Tibial nerve (tissue), 4 donors: ENCODE data around the gene ZNF496. TPM values are rescaled to one million over a fixed set of nuclear protein-coding genes. Genes with fewer than 3 reads are reported as not detected.

Source experiments
- DNase-seq, 2 donors: peaks; one replicate each; pipeline ENCODE4 v3.0.0-alpha.2; 2019; ENCODE audit warnings: low spot score in 2 of 2
- H3K27ac ChIP-seq, 4 donors: fragments of 200-600 bp; sonication (generic) in 3 of 4; one replicate each; pipeline ENCODE4 v1.5.1; 2017 to 2019; ENCODE audit warnings: mild to moderate bottlenecking in 1 of 4
- H3K27me3 ChIP-seq, 2 donors: fragments of 200-600 bp; sonication (generic) in 1 of 2; one replicate each; pipeline versions ENCODE4 v1.5.1 to v1.6.0; 2017 to 2019
- H3K36me3 ChIP-seq, 3 donors: fragments of 200-600 bp; sonication (generic); one replicate each; pipeline ENCODE4 v1.5.1; 2018 to 2019
- H3K4me1 ChIP-seq, 4 donors: fragments of 200-600 bp; sonication (generic) in 3 of 4; one replicate each; pipeline ENCODE4 v1.5.1; 2017 to 2019
- H3K4me3 ChIP-seq, 4 donors: fragments of 200-600 bp; sonication (generic) in 3 of 4; one replicate each; pipeline ENCODE4 v1.5.1; 2017 to 2019; ENCODE audit warnings: mild to moderate bottlenecking in 1 of 4, moderate library complexity in 1 of 4
- H3K9me3 ChIP-seq, 4 donors: fragments of 200-600 bp; sonication (generic) in 3 of 4; one replicate each; pipeline ENCODE4 v1.5.1; 2017 to 2019
- EP300 ChIP-seq, 2 donors: sonication (generic); formaldehyde crosslinking; IDR thresholded peaks; one replicate each; pipeline ENCODE4 v1.6.1; 2017; ENCODE audit warnings: antibody characterized with exemption in 2 of 2, mild to moderate bottlenecking in 1 of 2
- POLR2A ChIP-seq, 2 donors: fragments of 450-650 bp; IDR thresholded peaks; one replicate each; pipeline ENCODE4 v1.6.1; 2017; ENCODE audit warnings: antibody characterized with exemption in 2 of 2, mild to moderate bottlenecking in 2 of 2, moderate library complexity in 2 of 2
- WGBS, 2 donors: methylation state at CpG; one replicate each; pipeline ENCODE4 v1.1.5; 2018; 5-methylcytosine and 5-hydroxymethylcytosine counted together
- total RNA-seq, 4 donors: library from RNA; depleted of rRNA; stranded (reverse); fragments of >200 nt; gene quantifications; one replicate each; pipeline ENCODE4 v1.1.0, GENCODE V29; 2016
- TF ChIP-seq, protein P1 (sequence below), 5 experiments: fragments of 200-600 bp in 3 of 5; fragments of 450-650 bp in 2 of 5; sonication (generic) in 3 of 5; IDR thresholded peaks; one replicate each; pipeline ENCODE4 v1.5.1; 2016 to 2019; ENCODE audit warnings: antibody characterized with exemption in 5 of 5, mild to moderate bottlenecking in 3 of 5, moderate library complexity in 2 of 5

Gene ZNF496
- total RNA-seq, 4 donors from 2014 or later = 37.5 to 60.6 (median 51.6) TPM

DNA sequence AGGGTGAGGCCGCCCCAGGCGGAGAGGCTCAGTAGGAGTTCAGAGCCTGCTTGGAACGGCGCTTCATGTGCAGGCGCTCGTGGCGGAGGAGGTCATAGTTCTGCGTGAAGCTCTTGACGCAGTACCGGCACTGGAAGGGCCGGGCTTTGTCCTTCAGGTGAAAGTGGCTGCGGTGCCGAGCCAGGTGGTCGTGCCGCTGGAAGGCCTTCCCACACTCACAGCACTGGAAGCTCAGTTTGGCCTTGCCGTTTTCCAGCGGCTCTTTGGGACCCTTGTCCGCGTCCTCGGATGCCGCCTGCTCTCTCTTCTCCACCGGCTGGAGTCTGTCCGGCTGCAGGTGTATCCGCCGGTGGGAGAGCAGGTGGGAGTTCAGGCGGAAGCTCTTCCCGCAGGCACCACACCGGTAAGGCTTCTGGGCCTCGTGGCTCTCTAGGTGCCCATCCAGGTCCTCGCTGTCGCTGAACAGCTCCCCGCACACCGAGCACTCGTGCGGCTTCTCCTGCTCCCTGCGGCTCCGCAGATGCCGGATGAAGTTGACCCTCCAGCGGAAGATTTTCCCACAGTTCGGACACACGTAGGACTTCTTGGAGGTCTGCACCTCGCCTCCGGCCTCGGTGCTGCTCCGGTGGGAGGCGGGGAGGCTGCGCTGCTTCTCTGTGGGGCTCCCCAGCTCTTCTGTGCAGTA, 31.0 kb downstream of the ZNF496 start:
- DNase-seq = no peak
- Histone ChIP-seq H3K27me3 (no peaks in the 10 kb centered on the region), H3K9me3 (peaks cover 0 to 5% (median 0%) of the 10 kb centered on the region in 4 donors), H3K27ac (no peak overlapping the region), H3K4me3 (no peak overlapping the region), H3K36me3 (peaks cover 0 to 81% (median 8%) of the 10 kb centered on the region in 3 donors), H3K4me1 (no peaks in the 10 kb centered on the region)
- TF ChIP-seq, protein P1, sequence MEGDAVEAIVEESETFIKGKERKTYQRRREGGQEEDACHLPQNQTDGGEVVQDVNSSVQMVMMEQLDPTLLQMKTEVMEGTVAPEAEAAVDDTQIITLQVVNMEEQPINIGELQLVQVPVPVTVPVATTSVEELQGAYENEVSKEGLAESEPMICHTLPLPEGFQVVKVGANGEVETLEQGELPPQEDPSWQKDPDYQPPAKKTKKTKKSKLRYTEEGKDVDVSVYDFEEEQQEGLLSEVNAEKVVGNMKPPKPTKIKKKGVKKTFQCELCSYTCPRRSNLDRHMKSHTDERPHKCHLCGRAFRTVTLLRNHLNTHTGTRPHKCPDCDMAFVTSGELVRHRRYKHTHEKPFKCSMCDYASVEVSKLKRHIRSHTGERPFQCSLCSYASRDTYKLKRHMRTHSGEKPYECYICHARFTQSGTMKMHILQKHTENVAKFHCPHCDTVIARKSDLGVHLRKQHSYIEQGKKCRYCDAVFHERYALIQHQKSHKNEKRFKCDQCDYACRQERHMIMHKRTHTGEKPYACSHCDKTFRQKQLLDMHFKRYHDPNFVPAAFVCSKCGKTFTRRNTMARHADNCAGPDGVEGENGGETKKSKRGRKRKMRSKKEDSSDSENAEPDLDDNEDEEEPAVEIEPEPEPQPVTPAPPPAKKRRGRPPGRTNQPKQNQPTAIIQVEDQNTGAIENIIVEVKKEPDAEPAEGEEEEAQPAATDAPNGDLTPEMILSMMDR (IDR thresholded peaks at IDR 0.05) = no peak
- TF ChIP-seq POLR2A (IDR thresholded peaks at IDR 0.05) (no peak), EP300 (IDR thresholded peaks at IDR 0.05) (no peak)
- 96 to 98% methylated on average over 46 to 47 of the region's 47 CpGs for WGBS, 2 donors

GRCh38 chr1:247299723-247300381, 31.8 kb downstream of the ZNF496 start:
- 91 to 93% methylated on average over 12 of the region's 12 CpGs for WGBS, 2 donors
- H3K4me1 ChIP-seq = no peaks in the 10 kb centered on the region
- TF ChIP-seq POLR2A (IDR thresholded peaks at IDR 0.05) (no peak), EP300 (IDR thresholded peaks at IDR 0.05) (no peak)
- TF ChIP-seq, protein P1 (IDR thresholded peaks at IDR 0.05) = no peak
- peaks cover 0 to 73% (median 8%) of the 10 kb centered on the region in 3 donors for H3K36me3 ChIP-seq
- peaks cover 0 to 5% (median 0%) of the 10 kb centered on the region in 4 donors for H3K9me3 ChIP-seq
- no peak overlapping the region for H3K27ac ChIP-seq
- no peaks in the 10 kb centered on the region for H3K27me3 ChIP-seq
- no peak for DNase-seq
- H3K4me3 ChIP-seq = no peak overlapping the region

DNA sequence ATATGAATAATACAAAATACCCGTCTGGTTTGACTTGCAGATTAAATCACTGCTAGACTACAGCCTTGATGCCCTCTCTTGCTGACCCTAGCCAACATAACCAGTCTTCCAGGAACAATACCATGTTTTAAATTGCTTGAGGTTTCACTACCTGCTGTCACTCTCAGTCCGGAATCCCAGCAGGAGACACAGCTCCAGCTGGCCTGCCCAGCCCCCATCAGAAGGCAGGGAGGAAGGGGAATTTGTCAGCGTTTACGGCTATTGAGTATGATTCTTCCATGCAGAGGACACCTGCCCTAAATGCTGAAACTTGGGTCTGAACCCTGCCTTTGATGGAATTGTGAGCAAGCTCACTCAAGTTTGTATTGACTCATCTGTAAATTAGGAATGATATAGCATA, 33.0 kb downstream of the ZNF496 start:
- WGBS, 2 donors = 63 to 76% methylated on average over 4 of the region's 4 CpGs
- Histone ChIP-seq H3K27ac (no peak overlapping the region), H3K27me3 (no peaks in the 10 kb centered on the region), H3K4me3 (no peak overlapping the region), H3K36me3 (peaks cover 0 to 61% (median 8%) of the 10 kb centered on the region in 3 donors), H3K4me1 (no peaks in the 10 kb centered on the region), H3K9me3 (peaks cover 0 to 5% (median 0%) of the 10 kb centered on the region in 4 donors)
- no peak for DNase-seq
- TF ChIP-seq, protein P1 (IDR thresholded peaks at IDR 0.05) = no peak
- no peak for TF ChIP-seq POLR2A (IDR thresholded peaks at IDR 0.05)
- no peak for TF ChIP-seq EP300 (IDR thresholded peaks at IDR 0.05)

- TF ChIP-seq, protein P1 (IDR thresholded peaks at IDR 0.05) = no peak
- TF ChIP-seq POLR2A (IDR thresholded peaks at IDR 0.05) = no peak
- no peak for TF ChIP-seq EP300 (IDR thresholded peaks at IDR 0.05)
- peaks cover 0 to 55% (median 8%) of the 10 kb centered on the region in 3 donors for H3K36me3 ChIP-seq
- no peaks in the 10 kb centered on the region for H3K27me3 ChIP-seq
- H3K27ac ChIP-seq = no peak overlapping the region
- peaks cover 0 to 5% (median 0%) of the 10 kb centered on the region in 4 donors for H3K9me3 ChIP-seq
- 81 to 83% methylated on average over 6 of the region's 6 CpGs for WGBS, 2 donors
- no peaks in the 10 kb centered on the region for H3K4me1 ChIP-seq
- no peak for DNase-seq
- no peak overlapping the region for H3K4me3 ChIP-seq
Measured at GRCh38 chr1:247298124-247298481, 33.6 kb downstream of the ZNF496 start.
